ENCODE results near the gene DHRSX. TPM values are rescaled to one million over a fixed set of nuclear protein-coding genes. Genes with fewer than 3 reads are reported as not detected.
A peak's percentile ranks its signal among the peaks of the same experiment; 100 is the strongest.

Gene DHRSX
- total and polyA plus RNA-seq, 2 of the 8 experiments (the other 6 are each of a cell fraction or from before 2014, with no cell fraction given) = 35.1 to 43.4 TPM

DNA sequence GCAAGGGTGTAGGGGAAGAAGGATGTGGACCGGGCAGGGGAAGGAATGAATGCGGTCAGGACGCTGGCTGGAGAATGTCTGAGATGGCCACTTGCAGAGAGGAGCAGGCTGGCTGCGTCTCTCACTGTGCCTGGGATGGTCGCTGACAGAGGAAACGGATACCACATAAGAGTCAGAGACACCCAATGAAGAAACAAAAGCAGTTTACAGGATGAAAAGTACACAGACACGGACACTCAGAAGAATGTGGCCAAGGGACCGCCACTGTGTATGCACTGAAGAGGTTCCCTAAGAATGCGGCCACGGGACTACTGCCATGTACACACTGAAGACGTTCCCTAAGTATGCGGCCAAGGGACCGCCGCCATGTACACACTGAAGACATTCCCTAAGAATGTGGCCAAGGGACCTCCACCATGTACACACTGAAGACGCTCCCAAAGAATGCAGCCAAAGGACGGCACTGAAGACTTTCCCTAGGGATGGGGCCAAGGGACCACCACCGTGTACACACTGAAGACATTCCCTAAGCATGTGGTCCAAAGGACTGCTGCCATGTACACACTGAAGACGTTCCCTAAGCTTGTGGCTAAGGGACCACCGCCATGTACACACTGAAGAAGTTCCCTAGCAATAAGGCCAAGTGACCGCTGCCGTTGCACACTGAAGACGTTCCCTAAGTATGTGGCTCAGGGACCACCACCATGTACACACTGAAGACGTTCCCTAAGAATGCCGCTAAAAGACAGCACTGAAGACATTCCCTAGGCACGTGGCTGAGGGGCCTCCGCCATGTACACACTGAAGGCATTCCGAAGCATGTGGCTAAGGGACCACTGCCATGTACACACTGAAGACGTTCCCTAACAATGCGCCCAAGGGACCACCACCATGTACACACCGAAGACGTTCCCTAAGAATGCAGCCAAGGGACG lies 32.2 kb downstream of the DHRSX start:
- no peak for FAIRE-seq
- no peak overlapping the region; the same call in 1 of the 2 replicates for H2BK20ac ChIP-seq (ENCODE audit: low read length)
- H3K18ac ChIP-seq (ENCODE audit: extremely low read depth, low read length) = no peak overlapping the region
- H3K4ac ChIP-seq (replicated peaks; ENCODE audit: insufficient read length, low read depth, low read length) = no peak overlapping the region
- peaks cover 0 to 2% (median 0%) of the 10 kb centered on the region in 4 experiments; a peak in 1 of 7 replicates for H3K4me1 ChIP-seq (replicated peaks in 1 of 4; ENCODE audit: control insufficient read depth in 3 of 4, insufficient read depth in 4 of 4, low read length in 3 of 4)
- 0 out of 2 replicates have a peak overlapping the region, but pooled peaks have one; percentile 33 for H2BK15ac ChIP-seq (ENCODE audit: low read length)
- 93% methylated on average over 31 of the region's 32 CpGs; no CpG with 5 or more reads in 1 of the 2 experiments for WGBS, 2 experiments (ENCODE audit: extremely low coverage in 1 of 2, insufficient coverage in 1 of 2, insufficient read length in 1 of 2, insufficient replicate concordance in 2 of 2, low coverage in 1 of 2, low lambda C conversion rate in 2 of 2, missing lambda C conversion rate in 1 of 2)
- H2BK120ac ChIP-seq (replicated peaks; ENCODE audit: low read depth, low read length) = no peak overlapping the region
- no peak for DNase-seq (ENCODE audit: low read depth in 1 of 2, low spot score in 2 of 2)
- ChIA-PET CTCF (ENCODE audit: partially characterized antibody) (no interaction called here), POLR2A (ENCODE audit: partially characterized antibody) (no interaction called here)
- peaks cover 14% of the 10 kb centered on the region for H3K79me1 ChIP-seq (ENCODE audit: low read depth, low read length)
- peaks cover 48 to 56% of the 10 kb centered on the region in 2 experiments for H3K9me3 ChIP-seq (ENCODE audit: insufficient read depth in 2 of 2, low read depth in 1 of 2, low read length in 1 of 2)
- no peaks in the 10 kb centered on the region for H3K23me2 ChIP-seq (ENCODE audit: low read depth, low read length)
- no peaks in the 10 kb centered on the region; a peak in 1 of 7 replicates for H3K27me3 ChIP-seq (replicated peaks in 1 of 4; ENCODE audit: control insufficient read depth in 3 of 4, extremely low read depth in 1 of 4, insufficient read depth in 3 of 4, low read length in 3 of 4)
- H4K20me1 ChIP-seq (replicated peaks in 1 of 2; ENCODE audit: control insufficient read depth in 1 of 2, insufficient read depth in 2 of 2, low read length in 2 of 2) = peaks cover 0 to 1% of the 10 kb centered on the region in 2 experiments
- no peak overlapping the region for H4K5ac ChIP-seq (ENCODE audit: insufficient read length, low read depth, low read length)
- no peak overlapping the region; the same call in 1 of the 2 replicates for H4K8ac ChIP-seq (ENCODE audit: extremely low read depth, insufficient read depth, low read length)
- peaks cover 9 to 87% of the 10 kb centered on the region in 2 experiments for H3K79me2 ChIP-seq (ENCODE audit: control insufficient read depth in 1 of 2, insufficient read depth in 2 of 2, low read length in 2 of 2)
- H2AK5ac ChIP-seq (ENCODE audit: low read depth, low read length) = peak overlapping the region; percentile 75; the same call in 1 of the 2 replicates
- H3K36me3 ChIP-seq (ENCODE audit: control insufficient read depth in 2 of 4, insufficient read depth in 4 of 4, low read length in 3 of 4) = peaks cover 0 to 33% (median 12%) of the 10 kb centered on the region in 4 experiments; a peak in 4 of 8 replicates
- no peak overlapping the region for H3K56ac ChIP-seq (replicated peaks; ENCODE audit: insufficient read length, low read depth, low read length)
- H2AFZ ChIP-seq (ENCODE audit: low read length) = no peak overlapping the region
- no peak overlapping the region for H3K4me2 ChIP-seq (ENCODE audit: insufficient read depth in 1 of 2, low read depth in 2 of 2, low read length in 2 of 2)
- H3K27ac ChIP-seq (ENCODE audit: low read depth, low read length) = no peak overlapping the region
- no peak overlapping the region for H3K14ac ChIP-seq (ENCODE audit: insufficient read length)
- no peak overlapping the region for H3K23ac ChIP-seq (ENCODE audit: insufficient read length)
- no peak overlapping the region for H4K91ac ChIP-seq (replicated peaks; ENCODE audit: insufficient read length, low read length)
- no peak overlapping the region for H2BK5ac ChIP-seq (ENCODE audit: low read depth, low read length)
- H3K9ac ChIP-seq (replicated peaks in 1 of 4; ENCODE audit: extremely low read depth in 1 of 4, low read depth in 3 of 4, low read length in 3 of 4) = no peak overlapping the region
- no peak overlapping the region for H2BK12ac ChIP-seq (ENCODE audit: low read depth, low read length)
- H3K4me3 ChIP-seq (ENCODE audit: extremely low read depth in 1 of 4, insufficient read depth in 2 of 4, low read depth in 3 of 4, low read length in 4 of 4) = no peak overlapping the region
- no peak for TF ChIP-seq SAP30 (IDR thresholded peaks at IDR 0.05; ENCODE audit: insufficient read depth, insufficient replicate concordance, low read length)
